Measurements from ENCODE around the gene TEAD1.

The TEAD1 gene

GRCh38 chr11:12793065-12793464, 118.8 kb downstream of the TEAD1 start:
- DNase-seq: no peak

GRCh38 chr11:12793506-12793905, 119.3 kb downstream of the TEAD1 start:
- DNase-seq: no peak

- no peak for DNase-seq
These were observed 120.5 kb downstream of the TEAD1 start for GRCh38 chr11:12794576-12795230.

GRCh38 chr11:12797996-12798395, 123.8 kb downstream of the TEAD1 start:
- no peak for DNase-seq

- peak; percentile 31 for DNase-seq
These were observed 124.4 kb downstream of the TEAD1 start for GRCh38 chr11:12798609-12799011.

DNA sequence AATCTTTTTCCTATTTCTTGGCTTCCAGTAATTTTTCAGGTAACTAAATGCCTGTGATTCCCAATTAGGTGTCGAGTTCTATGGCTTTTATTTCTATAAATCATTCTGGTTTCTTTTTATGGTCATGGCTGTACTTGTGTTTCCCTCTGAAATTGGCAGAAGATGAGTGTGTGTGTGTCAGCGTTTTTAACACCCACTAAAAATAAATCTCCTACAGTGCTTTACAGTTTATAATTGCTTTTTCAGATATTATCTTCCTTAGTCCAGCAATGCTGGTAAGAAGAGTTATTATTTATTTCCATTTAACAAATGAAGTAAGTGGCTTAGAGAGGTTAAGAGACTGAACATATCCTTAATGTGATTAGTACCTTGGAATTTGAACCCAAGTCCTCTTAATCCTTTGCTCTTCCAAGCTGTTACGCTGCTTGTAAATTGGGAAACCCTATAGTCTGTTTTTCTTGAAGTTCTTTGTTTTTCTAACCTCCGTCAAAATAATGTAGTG, 125.2 kb downstream of the TEAD1 start:
- peak; percentile 25 for DNase-seq

- DNase-seq: peak; percentile 80
These were observed 125.9 kb downstream of the TEAD1 start for GRCh38 chr11:12800032-12800671.

DNA sequence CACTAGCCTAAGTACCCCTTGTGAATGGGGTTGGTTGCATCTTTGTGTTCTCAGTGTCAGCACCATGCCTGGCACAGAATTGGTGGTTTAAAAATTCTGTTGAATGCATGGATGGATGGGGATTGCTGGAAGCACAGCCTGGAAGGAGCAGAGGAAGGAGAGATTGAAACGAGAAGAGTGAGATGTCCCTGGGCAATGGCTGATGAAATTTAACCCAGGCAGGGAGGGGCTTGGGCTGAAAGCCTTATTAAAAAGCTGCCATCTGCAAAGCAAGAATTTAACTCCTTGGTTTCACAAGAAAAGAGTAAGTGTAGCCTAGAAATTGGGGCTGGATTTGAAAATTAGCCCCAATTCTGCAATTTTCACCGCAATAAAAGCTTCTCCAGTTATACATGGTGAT, 126.7 kb downstream of the TEAD1 start:
- peak; percentile 29 for DNase-seq

DNA sequence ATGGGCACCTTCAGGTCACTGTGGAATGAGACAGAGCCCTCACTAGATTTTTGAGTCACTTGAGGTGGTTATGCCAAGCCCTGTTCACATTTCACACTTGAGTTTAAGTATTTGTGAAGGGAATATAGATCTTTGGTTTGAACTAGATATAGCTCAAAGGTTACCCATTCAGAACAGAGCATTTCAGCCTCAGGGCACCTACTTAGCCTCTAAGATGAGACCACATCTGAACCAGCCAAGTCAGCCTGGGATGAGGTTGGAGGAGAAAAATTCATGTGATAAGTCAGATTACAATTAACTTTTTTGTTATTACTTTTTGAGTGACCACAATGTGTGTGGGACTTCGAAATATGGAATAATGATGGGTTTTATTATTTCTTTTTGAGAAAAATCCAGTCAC, 127.8 kb downstream of the TEAD1 start:
- no peak for DNase-seq

- peak; percentile 99 for DNase-seq
These were observed 128.3 kb downstream of the TEAD1 start for GRCh38 chr11:12802418-12803085.

- no peak for DNase-seq
These were observed 129.0 kb downstream of the TEAD1 start for GRCh38 chr11:12803086-12803826.

DNA sequence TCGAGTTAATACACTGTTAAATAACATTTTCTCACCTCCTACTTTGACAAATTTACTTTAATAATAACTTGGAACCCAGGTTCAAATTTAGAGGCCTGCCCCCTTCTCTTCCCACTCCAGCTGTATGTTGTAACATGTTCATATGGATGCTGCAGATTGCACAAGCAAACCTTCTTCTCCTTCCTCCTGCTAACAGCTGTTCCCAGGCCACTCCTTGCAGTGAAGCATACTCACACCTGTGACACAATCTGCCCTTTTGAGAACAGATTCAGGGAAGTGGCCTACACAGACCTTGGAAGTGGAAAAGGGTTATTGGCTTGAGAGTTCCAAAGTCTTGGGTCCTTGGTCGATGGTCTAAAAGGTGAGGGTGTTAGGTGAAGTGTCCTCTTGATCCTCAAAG, 131.9 kb downstream of the TEAD1 start:
- DNase-seq: no peak

- DNase-seq: no peak
These were observed 133.4 kb downstream of the TEAD1 start for GRCh38 chr11:12807621-12808020.

- DNase-seq: no peak
These were observed 134.3 kb downstream of the TEAD1 start for GRCh38 chr11:12808519-12808918.

- DNase-seq: no peak
These were observed 135.1 kb downstream of the TEAD1 start for GRCh38 chr11:12809364-12809763.

DNA sequence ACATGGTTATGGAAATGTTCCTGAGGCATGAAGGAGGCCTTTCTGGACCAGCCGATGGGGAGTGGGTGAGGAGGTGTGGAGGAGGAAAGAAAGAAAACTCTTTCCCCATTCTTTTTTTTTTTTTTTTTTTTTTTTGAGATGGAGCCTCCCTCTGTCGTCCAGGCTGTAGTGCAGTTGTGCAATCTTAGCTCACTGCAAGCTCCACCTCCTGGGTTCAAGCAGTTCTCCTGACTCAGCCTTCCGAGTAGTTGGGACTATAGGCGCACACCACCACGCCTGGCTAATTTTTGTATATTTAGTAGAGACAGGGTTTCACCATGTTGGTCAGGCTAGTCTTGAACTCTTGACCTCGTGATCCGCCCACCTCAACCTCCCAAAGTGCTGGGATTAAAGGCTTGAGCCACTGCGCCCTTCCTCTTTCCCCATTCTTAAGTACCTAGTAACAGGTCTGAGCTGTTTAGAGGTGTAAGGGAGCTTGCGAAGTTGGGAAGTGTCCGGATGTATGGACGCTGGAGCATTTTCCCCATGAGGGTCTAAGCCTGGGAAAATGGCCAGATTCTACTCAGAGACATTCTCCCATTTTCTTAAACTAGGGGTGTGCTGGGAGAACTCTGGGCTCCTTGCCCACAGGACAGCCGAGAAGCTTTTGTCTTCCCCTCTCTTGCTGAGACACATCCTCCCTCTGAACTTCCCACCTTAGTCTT, 135.8 kb downstream of the TEAD1 start:
- DNase-seq: no peak

DNA sequence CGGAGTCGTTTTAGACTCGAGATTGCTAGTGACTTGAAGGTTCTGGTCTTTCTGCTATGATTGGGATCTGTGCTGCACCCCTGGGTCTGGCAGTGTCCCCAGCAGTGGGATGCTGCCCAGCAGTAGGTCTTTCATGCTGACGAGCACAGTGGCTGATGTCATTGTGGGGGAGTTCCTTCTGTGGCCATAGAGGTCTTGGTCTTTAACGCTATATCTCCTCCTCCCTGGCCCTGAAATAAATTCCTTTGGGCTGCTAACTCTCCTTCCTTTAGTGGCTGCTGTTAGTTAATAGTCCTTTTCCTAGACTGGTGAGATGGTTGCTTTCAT, 136.3 kb downstream of the TEAD1 start:
- no peak for DNase-seq

- no peak for DNase-seq
These were observed 137.6 kb downstream of the TEAD1 start for GRCh38 chr11:12811861-12812260.

DNA sequence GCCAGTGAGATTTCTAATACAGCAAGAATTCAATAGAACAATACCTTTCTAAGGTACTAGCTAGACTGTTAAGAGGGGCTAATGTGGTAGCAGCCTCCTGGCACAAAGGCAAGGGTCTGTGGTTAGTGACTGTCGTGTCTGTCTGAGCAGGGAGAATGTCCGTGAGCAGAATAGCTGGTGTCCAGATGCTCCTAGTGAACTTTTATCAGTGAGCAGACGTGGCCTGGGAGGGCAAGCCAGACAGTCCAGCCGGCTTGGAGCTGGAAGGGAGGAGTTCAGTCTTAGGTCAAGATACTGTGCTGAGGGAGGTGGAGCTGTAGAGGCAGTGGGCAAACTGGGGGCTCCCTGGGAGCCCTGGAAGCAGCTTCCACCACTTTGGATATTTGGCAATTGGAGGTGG, 138.6 kb downstream of the TEAD1 start:
- no peak for DNase-seq

DNA sequence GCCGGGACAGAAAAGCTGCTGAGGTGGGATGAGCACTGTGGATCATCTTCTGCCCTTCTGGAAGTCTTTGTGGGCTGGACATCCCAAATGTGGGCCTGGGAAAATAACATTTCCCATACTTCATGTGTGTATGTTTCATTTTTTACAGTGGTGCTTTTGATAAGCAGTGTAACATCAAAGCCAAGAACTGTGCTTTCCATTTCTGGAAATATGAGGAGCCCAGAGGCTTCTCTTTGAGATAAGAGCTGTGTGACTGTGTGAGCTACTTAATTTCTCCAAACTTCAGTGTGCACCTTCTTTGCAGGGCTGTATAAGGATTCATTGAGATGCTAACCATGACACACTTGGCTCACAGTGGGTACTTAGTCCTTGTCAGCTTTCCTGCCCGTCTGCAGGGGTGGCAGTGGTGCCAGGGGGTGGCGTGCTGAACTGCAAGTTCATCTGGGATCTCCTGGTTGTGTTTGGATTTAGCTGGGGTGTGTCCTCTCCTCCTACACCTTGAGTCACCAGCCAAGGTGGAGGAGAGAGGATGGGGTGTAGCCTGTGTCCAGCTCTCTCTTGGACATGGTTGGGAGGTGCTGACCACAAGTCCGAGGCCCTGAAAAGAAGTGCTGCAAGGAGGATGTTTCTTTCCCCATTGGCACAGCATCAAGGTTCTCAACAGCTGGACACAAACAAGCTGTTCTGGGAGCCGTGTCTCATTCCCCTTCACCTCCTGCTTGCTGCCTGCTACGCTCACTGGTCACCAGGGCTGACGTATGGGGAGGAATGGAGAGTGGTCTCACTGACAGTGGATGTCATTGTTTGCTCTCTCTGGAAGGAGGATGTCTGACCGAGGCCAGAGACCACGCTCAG, 139.4 kb downstream of the TEAD1 start:
- DNase-seq: no peak

DNA sequence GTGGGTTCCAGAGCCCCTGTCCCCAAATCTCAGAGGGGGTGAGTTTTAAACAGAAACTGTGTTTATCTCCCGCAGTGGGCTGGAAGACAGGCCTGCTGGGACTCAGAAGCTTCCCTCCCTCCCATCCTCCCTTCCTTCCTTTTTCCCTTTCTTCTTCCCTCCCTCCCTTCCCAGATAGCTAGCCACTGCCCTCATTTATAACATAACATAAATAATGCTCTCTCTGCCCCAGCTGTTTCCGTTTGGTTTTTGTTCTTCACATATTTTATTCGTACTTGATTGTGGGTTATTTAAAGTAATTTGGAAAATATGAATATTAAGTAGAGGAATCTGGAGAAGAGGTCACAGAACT, 140.9 kb downstream of the TEAD1 start:
- no peak for DNase-seq

GRCh38 chr11:12815931-12816494, 141.8 kb downstream of the TEAD1 start:
- no peak for DNase-seq

Measured in NCI-H2029 treated with DMSO at 0.1 percent for 48 hours (cell line).